GM04503 (cell line): ENCODE measurements around the gene QRFPR.
"Not testable (repeated sequence)": the region's sequence is repeated elsewhere in the genome, so short reads cannot be mapped to it uniquely, and the experiment has no call there.

Source experiments
- DNase-seq: peaks from one replicate; pipeline ENCODE4 v3.0.0-alpha.2; 2012; ENCODE audit warnings: low read depth

QRFPR gene

GRCh38 chr4:121380776-121381462, at the start of gene QRFPR:
TSS of gene QRFPR (minus strand) at chr4:121381018. CDS start at chr4:121380647, 371 bp downstream.
- no peak for DNase-seq

- DNase-seq: no peak
These were observed 47.9 kb upstream of the QRFPR start for GRCh38 chr4:121428721-121429120.

- no peak for DNase-seq
These were observed 40.8 kb upstream of the QRFPR start for GRCh38 chr4:121421594-121421993.

GRCh38 chr4:121411151-121411744, 30.4 kb upstream of the QRFPR start:
- DNase-seq: no peak

- not testable (repeated sequence) for DNase-seq
These were observed 27.7 kb upstream of the QRFPR start for GRCh38 chr4:121408567-121408966.

GRCh38 chr4:121400632-121401031, 19.8 kb upstream of the QRFPR start:
- no peak for DNase-seq

GRCh38 chr4:121397941-121398601, 17.3 kb upstream of the QRFPR start:
- DNase-seq: no peak

- DNase-seq: no peak
These were observed 16.6 kb upstream of the QRFPR start for GRCh38 chr4:121397434-121397833.

- no peak for DNase-seq
These were observed 11.7 kb upstream of the QRFPR start for GRCh38 chr4:121392426-121393086.

- DNase-seq: no peak
These were observed 9.5 kb upstream of the QRFPR start for GRCh38 chr4:121390335-121390734.

- no peak for DNase-seq
These were observed 1.5 kb downstream of the QRFPR start for GRCh38 chr4:121379276-121379675.

GRCh38 chr4:121377076-121377475, 3.7 kb downstream of the QRFPR start:
- DNase-seq: no peak

- no peak for DNase-seq
These were observed 4.3 kb downstream of the QRFPR start for GRCh38 chr4:121376556-121376955.

- no peak for DNase-seq
These were observed 4.7 kb downstream of the QRFPR start for GRCh38 chr4:121376097-121376496.

GRCh38 chr4:121375262-121375661, 5.6 kb downstream of the QRFPR start:
- no peak for DNase-seq

GRCh38 chr4:121373841-121374240, 7.0 kb downstream of the QRFPR start:
- no peak for DNase-seq

GRCh38 chr4:121370729-121371325, 10.0 kb downstream of the QRFPR start:
- no peak for DNase-seq

- no peak for DNase-seq
These were observed 20.3 kb downstream of the QRFPR start for GRCh38 chr4:121360495-121360894.

GRCh38 chr4:121358473-121358872, 22.3 kb downstream of the QRFPR start:
- peak; percentile 13 for DNase-seq

- no peak for DNase-seq
These were observed 27.6 kb downstream of the QRFPR start for GRCh38 chr4:121353213-121353612.

GRCh38 chr4:121344098-121344497, 36.7 kb downstream of the QRFPR start:
- DNase-seq: no peak

GRCh38 chr4:121340247-121340646, 40.6 kb downstream of the QRFPR start:
- DNase-seq: no peak
